ENCODE results near the gene CARMIL1. TPM values are rescaled to one million over a fixed set of nuclear protein-coding genes. Genes with fewer than 3 reads are reported as not detected.

The CARMIL1 gene
- total RNA-seq, 1 donor from 2014 or later: 3.4 TPM

- Mint-ChIP-seq H3K4me3 (no peak overlapping the region), H3K36me3 (ENCODE audit: low read depth) (no peaks in the 10 kb centered on the region), H3K27ac (no peak overlapping the region), H3K4me1 (no peaks in the 10 kb centered on the region), H3K9me3 (no peaks in the 10 kb centered on the region), H3K27me3 (peaks cover 4% of the 10 kb centered on the region)
- DNase-seq: no peak
- intact Hi-C loops (cut with micrococcal nuclease): no loop called here
- no peak for ATAC-seq (ENCODE audit: low read depth)
- CTCF ChIA-PET: interaction anchor here (0.6 kb wide), 1 partner anchor 21 kb away, joined by 3 read pairs; no protein-coding TSS in a partner anchor
- no peak for TF ChIP-seq CTCF (IDR thresholded peaks at IDR 0.05)
- POLR2A ChIA-PET: no interaction called here
Observed at GRCh38 chr6:25239059-25239458, 40.1 kb upstream of the CARMIL1 start.

- Mint-ChIP-seq H3K27me3 (peaks cover 4% of the 10 kb centered on the region), H3K36me3 (ENCODE audit: low read depth) (no peaks in the 10 kb centered on the region), H3K27ac (no peak overlapping the region), H3K4me3 (no peak overlapping the region), H3K4me1 (no peaks in the 10 kb centered on the region), H3K9me3 (no peaks in the 10 kb centered on the region)
- ChIA-PET CTCF (interaction anchor here (0.6 kb wide), 1 partner anchor 22 kb away, joined by 3 read pairs; no protein-coding TSS in a partner anchor), POLR2A (no interaction called here)
- intact Hi-C loops (cut with micrococcal nuclease): no loop called here
- no peak for DNase-seq
- no peak for TF ChIP-seq CTCF (IDR thresholded peaks at IDR 0.05)
- no peak for ATAC-seq (ENCODE audit: low read depth)
Observed at GRCh38 chr6:25239498-25239897, 39.7 kb upstream of the CARMIL1 start.

GRCh38 chr6:25242567-25242966, 36.6 kb upstream of the CARMIL1 start:
- Mint-ChIP-seq H3K27ac (no peak overlapping the region), H3K4me1 (no peaks in the 10 kb centered on the region), H3K4me3 (no peak overlapping the region), H3K36me3 (ENCODE audit: low read depth) (no peaks in the 10 kb centered on the region), H3K9me3 (no peaks in the 10 kb centered on the region), H3K27me3 (peaks cover 6% of the 10 kb centered on the region)
- ChIA-PET POLR2A (no interaction called here), CTCF (no interaction called here)
- ATAC-seq (ENCODE audit: low read depth) (no peak), DNase-seq (no peak)
- intact Hi-C loops (cut with micrococcal nuclease): no loop called here
- TF ChIP-seq CTCF (IDR thresholded peaks at IDR 0.05): no peak

GRCh38 chr6:25244865-25245264, 34.3 kb upstream of the CARMIL1 start:
- H3K4me3 Mint-ChIP-seq: no peak overlapping the region
- POLR2A ChIA-PET: no interaction called here
- TF ChIP-seq CTCF (IDR thresholded peaks at IDR 0.05): no peak
- intact Hi-C loops (cut with micrococcal nuclease): no loop called here
- no peaks in the 10 kb centered on the region for H3K36me3 Mint-ChIP-seq (ENCODE audit: low read depth)
- ATAC-seq (ENCODE audit: low read depth) (no peak), DNase-seq (no peak)
- H3K27ac Mint-ChIP-seq: no peak overlapping the region
- no peaks in the 10 kb centered on the region for H3K4me1 Mint-ChIP-seq
- CTCF ChIA-PET: no interaction called here
- H3K27me3 Mint-ChIP-seq: peaks cover 6% of the 10 kb centered on the region
- no peaks in the 10 kb centered on the region for H3K9me3 Mint-ChIP-seq

GRCh38 chr6:25248123-25248522, 31.1 kb upstream of the CARMIL1 start:
- CTCF ChIA-PET: no interaction called here
- Mint-ChIP-seq H3K9me3 (no peaks in the 10 kb centered on the region), H3K27ac (no peak overlapping the region), H3K4me1 (no peaks in the 10 kb centered on the region), H3K36me3 (ENCODE audit: low read depth) (no peaks in the 10 kb centered on the region), H3K4me3 (no peak overlapping the region), H3K27me3 (peaks cover 15% of the 10 kb centered on the region)
- ATAC-seq (ENCODE audit: low read depth): no peak
- POLR2A ChIA-PET: no interaction called here
- intact Hi-C loops (cut with micrococcal nuclease): no loop called here
- TF ChIP-seq CTCF (IDR thresholded peaks at IDR 0.05): no peak
- no peak for DNase-seq
